NCI-H345 treated with DMSO at 0.1 percent for 48 hours (cell line): ENCODE data around the gene ASAH2.

Experiments
- DNase-seq: peaks from one replicate; lab custom pipeline; 2025; ENCODE audit not compliant: unreplicated experiment; lab: John Stamatoyannopoulos, UW

ASAH2 gene

DNA sequence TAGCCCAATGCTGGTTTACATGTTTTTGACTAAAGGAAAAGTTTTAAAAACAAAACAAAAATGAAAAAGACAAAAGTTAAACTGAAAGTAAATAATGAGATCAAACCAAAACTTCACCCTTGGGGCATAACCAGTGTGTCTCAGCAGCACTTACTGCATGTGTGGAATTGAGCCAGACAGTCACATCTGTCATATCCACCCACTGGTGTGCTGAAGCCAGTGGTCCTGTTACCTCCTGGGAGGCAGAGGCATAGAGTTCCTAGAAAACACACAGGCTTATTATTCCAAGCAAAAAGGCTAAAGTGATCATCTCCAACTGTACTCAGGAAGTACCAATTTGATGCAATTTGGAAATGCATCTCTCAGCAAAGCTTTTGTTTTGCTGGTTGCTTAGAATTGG is 40.4 kb downstream of the ASAH2 start:
- no peak for DNase-seq
